Suppressor macrophage treated with lipopolysaccharide for 4 hours (primary cell): Measurements from ENCODE around the gene HLCS.

Experiments
- DNase-seq: peaks from one replicate; pipeline ENCODE4 v3.0.0-alpha.2; 2020

The HLCS gene

DNA sequence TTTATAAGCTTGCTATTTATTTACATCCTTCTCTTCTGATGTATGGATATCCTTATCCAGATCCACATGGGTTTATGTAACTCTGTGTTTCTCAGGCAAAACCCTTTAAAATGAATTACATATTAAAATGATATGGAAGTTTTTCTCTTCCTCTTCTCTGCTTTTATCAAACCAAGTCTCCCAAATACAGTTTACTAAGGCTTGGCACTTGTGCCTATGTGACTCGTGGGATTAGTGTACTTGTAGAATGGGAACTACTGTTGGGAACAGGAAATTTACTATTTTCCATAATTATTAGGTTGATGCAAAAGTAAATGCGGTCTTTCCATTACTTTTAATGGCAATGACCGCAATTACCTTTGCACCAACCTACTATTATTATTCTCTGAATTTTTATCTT, 252.7 kb downstream of the HLCS start:
- no peak for DNase-seq

DNA sequence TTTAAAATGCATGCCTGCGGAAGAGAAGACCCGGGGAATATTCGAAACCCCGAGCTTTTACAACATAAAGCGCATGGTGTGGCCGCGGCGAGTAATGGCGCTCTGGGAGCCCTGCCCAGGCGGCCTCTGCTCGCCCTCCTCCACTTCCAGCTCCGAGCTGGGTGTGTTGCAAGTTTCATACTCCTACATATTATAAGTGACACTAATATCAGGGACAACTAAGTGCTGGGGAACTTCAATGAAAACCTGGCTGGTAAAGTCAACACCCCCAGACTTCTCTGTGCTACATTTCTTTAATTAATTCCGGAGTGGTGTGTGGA, 255.8 kb downstream of the HLCS start:
- DNase-seq, result peak; percentile 28

DNA sequence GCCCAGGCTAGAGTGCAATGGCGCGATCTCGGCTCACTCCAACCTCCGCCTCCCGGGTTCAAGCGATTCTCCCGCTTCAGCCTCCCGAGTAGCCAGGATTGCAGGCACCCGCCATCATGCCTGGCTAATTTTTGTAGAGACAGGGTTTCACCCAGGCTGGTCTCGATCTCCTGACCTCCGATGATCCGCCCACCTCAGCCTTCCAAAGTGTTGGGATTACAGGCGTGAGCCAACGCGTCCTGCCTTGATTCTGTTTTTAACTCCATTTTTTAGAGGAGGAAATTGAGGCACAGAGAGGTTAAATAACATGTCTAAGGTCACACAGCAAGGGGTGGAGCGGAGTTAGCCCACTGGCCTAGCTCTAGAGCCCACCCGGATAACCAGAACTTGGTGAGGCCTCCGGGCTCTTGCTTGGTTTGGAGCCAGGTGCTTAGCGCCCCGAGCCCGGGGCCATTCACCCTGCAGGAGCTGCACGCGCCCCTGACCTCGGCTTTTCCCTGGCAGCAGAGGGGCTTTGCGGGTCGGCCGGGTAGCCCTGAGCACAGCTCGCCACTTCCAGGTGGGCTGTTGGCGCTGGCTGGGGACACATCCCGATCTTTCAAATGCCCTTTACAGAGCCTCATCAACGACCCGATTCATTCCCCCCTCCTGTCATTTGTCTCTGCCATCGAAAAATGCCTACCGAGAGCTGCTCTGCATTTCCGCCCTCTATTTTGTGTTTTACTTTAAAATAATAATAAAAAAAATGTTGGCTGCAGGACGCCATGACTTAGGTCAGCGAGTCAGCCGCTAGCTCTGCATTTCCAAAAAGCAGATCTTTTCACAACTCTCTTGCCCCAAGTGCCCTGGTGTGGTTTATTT, 256.4 kb downstream of the HLCS start:
- no peak for DNase-seq

DNA sequence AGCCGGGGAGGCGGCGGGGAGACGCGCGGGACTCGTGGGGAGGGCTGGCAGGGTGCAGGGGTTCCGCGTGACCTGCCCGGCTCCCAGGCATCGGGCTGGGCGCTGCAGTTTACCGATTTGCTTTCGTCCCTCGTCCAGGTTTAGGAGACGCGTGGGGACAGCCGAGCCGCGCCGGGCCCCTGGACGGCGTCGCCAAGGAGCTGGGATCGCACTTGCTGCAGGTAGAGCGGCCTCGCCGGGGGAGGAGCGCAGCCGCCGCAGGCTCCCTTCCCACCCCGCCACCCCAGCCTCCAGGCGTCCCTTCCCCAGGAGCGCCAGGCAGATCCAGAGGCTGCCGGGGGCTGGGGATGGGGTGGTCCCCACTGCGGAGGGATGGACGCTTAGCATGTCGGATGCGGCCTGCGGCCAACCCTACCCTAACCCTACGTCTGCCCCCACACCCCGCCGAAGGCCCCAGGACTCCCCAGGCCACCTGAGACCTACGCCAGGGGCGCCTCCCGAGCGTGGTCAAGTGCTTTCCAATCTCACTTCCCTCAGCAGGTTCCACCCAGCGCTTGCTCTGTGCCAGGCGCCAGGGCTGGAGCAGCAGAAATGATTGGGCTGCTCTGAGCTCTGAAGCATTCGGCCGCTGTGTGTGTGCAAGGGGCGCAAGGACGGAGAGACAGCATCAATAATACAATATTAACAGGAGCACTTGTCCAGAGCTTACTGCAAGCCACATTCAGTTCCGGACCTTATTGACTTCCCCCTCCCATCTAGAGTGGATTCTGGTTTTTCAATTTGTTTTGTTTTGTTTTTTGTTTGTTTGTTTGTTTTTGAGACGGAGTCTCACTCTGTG, 257.2 kb downstream of the HLCS start:
- no peak for DNase-seq

DNA sequence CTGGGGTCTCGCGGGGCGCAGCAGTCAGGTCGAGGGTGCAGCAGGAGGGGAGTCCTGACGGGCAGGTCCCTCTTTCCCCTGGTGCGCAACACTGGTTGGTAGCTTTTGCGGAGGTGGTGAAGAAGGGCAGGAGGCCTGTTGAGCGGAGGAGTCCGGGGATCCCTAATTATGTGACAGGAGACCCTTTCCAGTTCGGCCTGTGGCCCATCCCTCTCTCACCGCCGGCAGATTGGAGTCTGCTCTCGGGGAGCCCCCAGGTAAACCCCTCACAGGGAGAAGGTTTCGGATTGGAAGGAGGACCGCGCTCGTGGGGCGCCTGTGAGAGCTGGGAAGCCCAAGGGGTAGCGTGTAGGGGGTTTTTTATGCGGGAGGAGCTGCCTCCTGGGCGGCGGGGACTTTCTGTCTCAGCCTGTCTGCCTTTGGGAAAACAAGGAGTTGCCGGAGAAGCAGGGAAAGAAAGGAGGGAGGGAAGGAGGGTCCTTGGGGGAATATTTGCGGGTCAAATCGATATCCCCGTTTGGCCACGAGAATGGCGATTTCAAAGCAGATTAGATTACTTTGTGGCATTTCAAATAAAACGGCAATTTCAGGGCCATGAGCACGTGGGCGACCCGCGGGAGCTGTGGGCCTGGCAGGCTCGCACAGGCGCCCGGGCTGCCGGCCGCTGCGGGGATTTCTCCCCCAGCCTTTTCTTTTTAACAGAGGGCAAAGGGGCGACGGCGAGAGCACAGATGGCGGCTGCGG, 258.0 kb downstream of the HLCS start:
- no peak for DNase-seq

DNA sequence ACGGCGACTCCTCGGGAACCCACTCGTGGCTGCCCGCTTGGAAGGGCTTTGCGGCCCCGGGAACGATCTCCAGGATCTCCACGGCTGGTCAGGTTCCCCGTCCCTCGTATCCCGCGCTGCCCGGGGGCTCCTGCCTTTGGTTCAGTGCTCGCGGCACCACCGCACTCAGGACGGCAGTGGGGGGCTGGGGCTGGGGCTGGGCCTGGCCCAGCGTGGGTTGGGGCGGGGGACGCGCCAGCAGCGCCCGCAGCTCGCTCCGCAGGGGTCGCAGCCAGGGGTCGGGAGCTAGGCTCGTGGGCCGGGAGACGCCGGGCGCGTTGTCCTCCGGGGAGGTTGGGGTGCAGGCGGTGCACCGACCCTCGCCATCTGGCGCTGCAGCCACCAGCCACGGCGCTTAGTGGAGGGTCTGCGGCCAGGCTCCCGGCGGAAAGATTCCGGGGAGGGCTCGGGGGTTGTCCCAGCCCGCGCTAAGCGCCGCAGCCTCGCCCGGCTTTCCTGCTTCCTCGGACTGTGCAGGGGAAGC, 258.6 kb downstream of the HLCS start:
- no peak for DNase-seq

DNA sequence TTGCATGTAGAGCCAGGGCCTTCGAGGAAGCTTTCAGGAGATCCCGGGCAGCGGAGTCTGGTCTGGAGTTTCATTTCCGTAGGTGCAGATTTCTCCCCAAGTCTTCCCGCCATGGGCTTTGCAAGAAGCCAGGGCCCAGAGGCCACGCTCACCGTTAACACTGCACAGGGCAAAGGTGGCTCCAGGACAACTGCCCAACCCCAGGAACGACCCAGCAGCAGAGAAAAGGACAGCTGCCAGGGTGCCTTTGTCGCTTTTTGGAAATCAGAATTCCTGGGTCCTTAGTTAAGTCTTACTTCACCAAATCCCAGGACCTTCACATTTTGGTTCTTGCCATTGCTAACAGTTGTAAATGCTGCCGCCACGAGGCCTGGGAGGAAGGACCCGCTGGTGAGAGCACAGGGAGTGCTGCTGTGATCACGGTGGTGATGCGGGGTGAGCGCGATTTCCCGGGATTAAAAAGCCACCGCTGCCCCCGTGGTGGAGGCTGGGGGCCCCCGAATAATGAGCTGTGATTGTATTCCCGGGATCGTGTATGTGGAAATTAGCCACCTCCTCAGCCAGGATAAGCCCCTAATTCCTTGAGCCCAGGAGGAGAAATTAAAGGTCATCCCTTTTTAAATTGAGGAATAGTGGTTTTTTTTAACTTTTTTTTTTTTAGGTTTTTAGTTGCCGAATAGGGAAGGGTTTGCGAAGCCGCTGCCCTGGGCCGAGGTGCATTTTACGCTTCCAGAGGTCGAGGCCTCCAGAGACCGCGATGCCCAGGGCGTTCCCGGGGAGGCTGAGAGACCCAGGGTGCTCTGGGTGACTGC, 259.3 kb downstream of the HLCS start:
- DNase-seq, result no peak

DNA sequence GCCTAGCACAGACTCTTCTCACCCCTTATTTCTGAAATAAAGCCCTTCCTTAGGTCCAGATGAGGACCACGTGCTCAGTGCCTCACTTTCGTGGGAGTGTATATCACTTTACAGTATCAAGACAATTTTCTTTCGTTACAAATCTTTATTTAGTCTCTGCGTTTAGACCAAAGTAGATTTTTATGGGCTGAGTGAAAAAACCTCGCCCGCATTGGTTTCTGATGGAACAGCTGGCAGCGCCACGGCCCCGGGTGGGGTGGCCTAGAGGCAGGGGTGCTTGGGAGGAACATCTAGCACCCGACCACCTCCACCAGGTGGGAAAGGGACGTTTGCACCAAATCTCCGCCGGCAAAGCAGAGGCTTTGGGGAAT, 260.0 kb downstream of the HLCS start:
- no peak for DNase-seq

DNA sequence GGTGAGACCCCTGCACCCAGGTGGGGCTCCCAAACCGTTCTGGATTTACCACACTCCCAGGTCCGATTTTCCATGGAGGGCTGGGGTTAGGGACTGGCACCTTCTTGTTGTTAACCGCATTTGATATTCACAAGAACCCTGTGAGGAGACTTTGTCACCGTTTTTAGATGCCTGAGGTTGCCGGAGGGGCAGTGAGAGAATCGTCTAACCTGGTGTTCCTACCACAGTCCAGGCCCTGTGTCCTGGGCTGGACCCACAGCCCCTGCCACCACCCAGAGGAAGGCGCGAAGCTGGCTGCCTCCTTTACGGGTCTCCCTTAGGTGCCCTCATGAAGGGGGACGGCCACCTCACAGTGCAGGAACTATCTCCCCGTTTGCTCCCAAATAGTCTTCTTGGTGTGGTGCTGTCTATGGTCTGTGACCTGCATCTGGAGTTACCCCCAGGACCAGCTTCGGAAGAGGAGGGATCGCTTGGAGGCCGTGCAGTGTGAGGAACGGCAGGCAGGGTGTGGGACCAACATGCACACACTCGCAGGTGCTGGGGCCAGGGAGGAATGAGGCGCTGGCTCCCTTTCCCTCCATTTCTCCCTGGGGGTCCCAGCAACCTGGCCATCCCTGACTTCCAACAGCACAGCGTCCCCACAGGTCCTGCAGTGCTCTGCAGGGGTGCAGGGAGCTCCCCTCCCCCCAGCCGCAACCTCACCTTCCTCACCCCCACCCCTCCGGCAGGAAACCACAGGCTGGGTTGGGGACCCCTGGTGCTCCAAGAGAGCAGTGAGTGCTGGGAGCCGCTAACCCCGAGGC, 260.6 kb downstream of the HLCS start:
- no peak for DNase-seq

DNA sequence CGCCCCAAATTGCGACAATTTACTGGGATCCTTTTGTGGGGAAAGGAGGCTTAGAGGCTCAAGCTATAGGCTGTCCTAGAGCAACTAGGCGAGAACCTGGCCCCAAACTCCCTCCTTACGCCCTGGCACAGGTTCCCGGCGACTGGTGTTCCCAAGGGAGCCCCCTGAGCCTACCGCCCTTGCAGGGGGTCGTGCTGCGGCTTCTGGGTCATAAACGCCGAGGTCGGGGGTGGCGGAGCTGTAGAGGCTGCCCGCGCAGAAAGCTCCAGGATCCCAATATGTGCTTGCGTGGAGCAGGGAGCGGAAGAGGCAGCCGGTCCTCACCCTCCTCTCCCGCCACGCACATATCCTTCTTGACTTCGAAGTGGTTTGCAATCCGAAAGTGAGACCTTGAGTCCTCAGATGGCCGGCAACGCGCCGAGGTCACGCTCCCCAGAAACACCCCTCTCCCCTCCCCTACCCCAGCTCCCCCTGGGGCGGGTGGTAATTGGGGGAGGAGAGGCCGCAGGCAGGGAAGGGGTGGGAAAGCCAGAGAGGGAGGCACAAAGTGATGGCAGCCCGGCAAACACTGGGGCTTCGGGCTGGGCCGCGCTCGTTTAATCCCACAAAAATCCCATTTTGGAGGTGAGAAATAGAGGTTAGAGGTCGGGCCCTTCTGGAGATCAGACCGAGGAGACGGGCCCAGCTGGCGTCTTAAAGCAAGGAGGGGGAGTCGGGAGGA, 261.4 kb downstream of the HLCS start:
- DNase-seq, result no peak

DNA sequence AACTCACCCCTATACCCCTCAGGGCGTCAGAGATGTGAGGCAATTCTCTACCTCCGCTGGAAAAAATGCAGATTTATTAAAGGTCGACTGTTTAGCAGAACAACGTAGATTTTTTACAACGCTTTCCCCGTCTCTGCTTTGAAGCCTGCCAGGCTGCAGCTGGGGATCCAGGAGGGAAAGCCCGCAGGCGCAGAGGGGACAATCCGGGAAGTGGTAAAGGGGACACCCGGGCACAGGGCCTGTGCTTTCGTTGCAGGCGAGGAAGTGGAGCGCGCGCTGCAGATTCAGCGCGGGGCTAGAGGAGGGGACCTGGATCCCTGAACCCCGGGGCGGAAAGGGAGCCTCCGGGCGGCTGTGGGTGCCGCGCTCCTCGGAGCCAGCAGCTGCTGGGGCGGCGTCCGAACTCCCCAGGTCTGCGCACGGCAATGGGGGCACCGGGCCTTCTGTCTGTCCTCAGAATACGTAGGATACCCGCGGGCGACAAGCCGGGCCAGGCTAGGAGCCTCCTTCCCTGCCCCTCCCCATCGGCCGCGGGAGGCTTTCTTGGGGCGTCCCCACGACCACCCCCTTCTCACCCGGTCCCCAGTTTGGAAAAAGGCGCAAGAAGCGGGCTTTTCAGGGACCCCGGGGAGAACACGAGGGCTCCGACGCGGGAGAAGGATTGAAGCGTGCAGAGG, 262.1 kb downstream of the HLCS start:
- no peak for DNase-seq

DNA sequence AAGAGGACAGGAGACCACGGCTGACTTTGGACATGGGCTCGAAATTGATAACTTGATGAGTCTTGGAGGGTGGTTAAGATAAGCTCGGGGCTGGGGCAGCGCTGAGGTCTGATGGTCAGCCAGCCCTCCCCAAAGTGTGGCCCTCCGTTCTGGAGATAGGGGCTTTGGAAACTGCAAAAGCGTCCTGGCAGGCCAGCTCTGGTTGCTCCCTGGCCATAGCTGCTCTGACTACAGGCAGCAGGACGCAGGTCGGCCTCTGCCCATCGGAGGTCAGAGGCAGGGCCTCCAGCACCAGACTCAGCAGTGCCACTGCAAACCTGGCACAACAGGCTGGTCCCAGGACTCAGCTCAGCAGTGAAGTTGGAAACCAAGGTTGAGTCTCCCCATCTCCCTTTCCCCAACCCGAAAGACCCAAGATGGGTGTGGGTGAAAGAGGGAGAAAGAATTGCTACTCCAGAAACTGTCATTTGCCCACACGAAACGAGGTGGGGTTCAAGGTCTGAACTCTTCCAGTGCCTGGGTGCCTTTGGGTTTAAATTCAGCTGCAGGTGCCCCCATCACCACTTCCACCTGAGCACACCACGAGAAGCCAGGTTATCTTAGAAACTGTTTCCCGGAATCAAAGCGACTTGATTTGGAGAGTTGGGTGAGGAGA, 262.7 kb downstream of the HLCS start:
- no peak for DNase-seq

DNA sequence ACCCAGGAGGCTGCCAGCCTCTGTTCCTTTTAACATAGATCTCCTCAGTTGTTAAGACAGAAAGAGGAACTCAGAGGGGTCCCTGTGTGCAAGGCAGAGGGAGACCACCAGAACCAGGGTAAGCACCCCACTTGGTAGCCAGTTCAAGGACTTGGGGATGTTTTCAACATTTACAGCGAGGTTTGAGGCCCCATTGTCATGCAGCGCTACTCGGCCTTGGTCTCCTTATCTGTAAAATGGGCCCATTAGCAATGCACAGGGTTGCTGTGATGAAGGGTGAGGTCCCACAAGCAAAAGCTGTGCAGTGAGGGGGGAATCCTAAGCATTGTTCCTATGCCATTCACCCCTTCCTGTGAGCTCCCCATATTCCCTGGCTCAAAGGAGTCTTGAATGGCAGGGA, 263.3 kb downstream of the HLCS start:
- no peak for DNase-seq

DNA sequence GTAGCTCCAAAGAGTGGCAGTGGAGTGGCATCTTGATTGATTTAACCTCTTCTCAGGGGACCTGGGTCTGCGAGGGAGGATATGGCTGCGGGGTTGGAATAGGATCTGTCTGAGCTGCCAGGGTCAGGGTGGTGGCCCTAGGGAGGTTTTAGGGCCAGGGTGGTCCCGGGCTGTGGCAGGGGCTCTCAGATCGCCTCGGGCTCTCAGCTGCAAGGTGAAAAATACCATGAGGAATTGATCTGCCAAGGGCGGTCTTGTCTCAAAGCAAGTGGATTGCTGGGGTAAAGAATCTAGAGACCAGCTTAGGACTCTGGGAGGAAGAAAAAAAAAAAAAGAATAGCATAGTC, 263.9 kb downstream of the HLCS start:
- DNase-seq, result no peak

DNA sequence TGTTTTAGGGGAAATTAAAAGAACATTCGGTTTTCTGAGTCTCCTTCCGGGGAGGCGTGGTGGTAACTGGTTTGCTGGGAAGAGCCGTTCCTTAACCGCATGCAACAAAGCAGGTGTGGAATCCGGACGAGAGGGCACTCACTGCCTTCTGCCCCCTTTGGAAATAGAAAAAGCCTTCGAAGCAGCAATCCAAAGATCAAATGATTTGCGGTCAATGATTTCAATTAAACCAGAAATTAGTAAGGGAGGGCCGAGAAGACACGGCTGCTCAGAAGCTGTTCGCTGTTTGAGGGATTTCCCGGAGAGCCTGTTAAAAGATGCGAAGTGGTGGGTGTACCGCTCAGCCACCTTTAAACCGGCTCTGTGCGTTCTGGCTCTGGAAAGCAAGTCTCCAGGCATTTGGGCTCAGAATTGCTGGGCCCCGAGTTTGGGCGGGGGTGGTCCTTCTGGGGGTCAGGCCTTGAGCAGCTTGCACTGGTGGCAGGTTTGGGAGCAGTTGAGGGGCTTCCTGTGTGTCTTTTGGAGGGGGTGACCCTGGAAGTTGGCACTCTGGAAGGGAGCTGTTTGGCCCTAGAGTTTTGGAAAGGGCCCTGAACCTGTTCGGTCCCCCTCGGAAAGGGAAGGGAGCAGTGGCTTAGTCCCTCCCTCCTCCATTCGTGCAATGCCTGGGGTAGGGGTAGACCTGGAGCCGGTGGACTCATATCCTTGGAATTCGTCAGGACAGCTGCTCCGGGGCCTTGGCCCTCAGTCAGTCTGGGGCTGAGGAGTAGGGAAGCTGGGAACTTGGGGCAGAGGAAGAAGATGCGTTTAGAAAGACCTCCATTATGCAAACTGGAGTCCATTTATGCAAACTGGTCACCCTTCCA, 264.5 kb downstream of the HLCS start:
- DNase-seq, result no peak

DNA sequence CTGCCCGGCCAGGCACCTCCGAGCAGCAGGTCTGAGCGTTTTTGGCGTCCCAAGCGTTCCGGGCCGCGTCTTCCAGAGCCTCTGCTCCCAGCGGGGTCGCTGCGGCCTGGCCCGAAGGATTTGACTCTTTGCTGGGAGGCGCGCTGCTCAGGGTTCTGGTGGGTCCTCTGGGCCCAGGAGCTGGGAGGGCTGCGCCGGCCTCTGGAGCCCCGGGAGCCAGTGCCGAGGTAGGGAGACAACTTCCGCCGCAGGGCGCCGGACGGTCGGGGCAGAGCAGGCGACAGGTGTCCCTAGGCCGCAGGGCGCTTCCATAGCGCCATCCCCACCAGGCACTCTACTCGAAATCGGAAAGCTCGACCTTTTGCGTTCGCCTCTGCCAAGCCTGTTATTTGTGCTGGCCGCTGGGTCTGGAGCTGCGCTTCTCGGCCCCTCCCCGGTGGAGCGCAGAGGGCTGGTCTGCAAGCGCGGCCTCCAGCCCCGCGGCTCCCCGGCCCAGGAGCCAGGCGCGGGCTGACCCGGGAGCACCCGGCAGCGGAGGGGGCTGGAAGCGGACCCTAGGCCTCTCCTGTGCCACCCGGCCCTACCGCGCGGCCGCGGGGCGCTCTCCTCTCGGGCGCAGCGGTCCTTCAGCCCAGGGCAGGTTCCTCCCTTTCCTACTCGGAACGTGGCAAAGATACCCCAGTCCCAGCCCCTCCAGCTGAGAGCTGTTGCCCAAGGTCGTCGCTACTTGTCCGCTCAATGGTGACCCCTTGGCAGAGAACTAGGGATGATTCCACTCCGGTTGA, 265.3 kb downstream of the HLCS start:
- no peak for DNase-seq
